A673 (cell line): Measurements from ENCODE around the gene COMTD1. TPM values are rescaled to one million over a fixed set of nuclear protein-coding genes. Genes with fewer than 3 reads are reported as not detected.

ENCODE experiments used
- BruUV-seq: library from RNA; stranded (reverse); fragments of 400-500 nt; replicated peaks from 2 replicates; lab custom pipeline; 2021; lab: Mats Ljungman, UMichigan
- CTCF ChIA-PET: fragments of 300-600 bp; sonication (Branson Sonifier 250); formaldehyde crosslinking; loops from one replicate; lab custom pipeline; 2022; ENCODE audit warnings: antibody characterized with exemption; lab: Charles Lee
- POLR2A ChIA-PET: fragments of 300-600 bp; sonication (Branson Sonifier 250); formaldehyde crosslinking; loops from one replicate; lab custom pipeline; 2022; ENCODE audit warnings: antibody characterized with exemption; ENCODE audit not compliant: low non-redundant PET; lab: Charles Lee
- DNase-seq: peaks from one replicate; pipeline ENCODE4 v3.0.0-alpha.2; 2015; ENCODE audit warnings: low spot score
- H3K27ac ChIP-seq: fragments of 200-600 bp; sonication (generic); 2 replicates; pipeline ENCODE4 v1.5.1; 2016; ENCODE audit warnings: mixed run types, low read depth, mild to moderate bottlenecking, mixed read lengths, antibody characterized with exemption, low read length; ENCODE audit not compliant: poor library complexity, severe bottlenecking
- H3K27me3 ChIP-seq: fragments of 200-600 bp; sonication (generic); replicated peaks from 2 replicates; pipeline ENCODE4 v1.6.1; 2017; ENCODE audit warnings: mixed run types, low read depth, mild to moderate bottlenecking, mixed read lengths, antibody characterized with exemption, low read length; ENCODE audit not compliant: insufficient read depth, poor library complexity
- H3K36me3 ChIP-seq: fragments of 200-600 bp; sonication (generic); 2 replicates; pipeline ENCODE4 v1.6.1; 2016; ENCODE audit warnings: mixed run types, mild to moderate bottlenecking, mixed read lengths, antibody characterized with exemption, low read length; ENCODE audit not compliant: insufficient read depth, poor library complexity, severe bottlenecking
- H3K4me1 ChIP-seq: fragments of 200-600 bp; sonication (generic); 2 replicates; pipeline ENCODE4 v1.6.1; 2017; ENCODE audit warnings: mixed run types, mild to moderate bottlenecking, mixed read lengths, antibody characterized with exemption, low read length; ENCODE audit not compliant: insufficient read depth, poor library complexity, severe bottlenecking
- H3K4me3 ChIP-seq: fragments of 200-600 bp; sonication (generic); 2 replicates; pipeline ENCODE4 v1.5.1; 2016; ENCODE audit warnings: low read depth, mixed run types, mild to moderate bottlenecking, mixed read lengths, low read length; ENCODE audit not compliant: poor library complexity, severe bottlenecking
- H3K9me3 ChIP-seq: fragments of 200-600 bp; sonication (generic); 2 replicates; pipeline ENCODE4 v1.6.1; 2016; ENCODE audit warnings: mixed run types, low read depth, mild to moderate bottlenecking, mixed read lengths, antibody characterized with exemption, low read length; ENCODE audit not compliant: poor library complexity, severe bottlenecking
- EZH2 ChIP-seq: fragments of 200-600 bp; sonication (generic); IDR thresholded peaks from 2 replicates; pipeline ENCODE4 v1.6.1; 2017; ENCODE audit warnings: borderline replicate concordance, low read depth, mild to moderate bottlenecking, mixed read lengths, antibody characterized with exemption, low read length; ENCODE audit not compliant: poor library complexity, severe bottlenecking
- intact Hi-C: fragments of 100-400 bp; cut with micrococcal nuclease; formaldehyde crosslinking; loops from one replicate; pipeline ENCODE4 v1.10.0; 2022; ENCODE audit not compliant: unreplicated experiment
- total RNA-seq: library from RNA; stranded (reverse); gene quantifications from 2 replicates; pipeline ENCODE4 v1.2.3, GENCODE V29; 2021
- TF ChIP-seq, protein P1 (sequence below): fragments of 300-800, 200-600 bp; sonication (generic); conservative IDR thresholded peaks from 2 replicates; pipeline ENCODE4 v1.5.1; 2017; ENCODE audit warnings: low read depth, mild to moderate bottlenecking, antibody characterized with exemption, low read length, moderate library complexity, mixed read lengths

COMTD1 gene
- total RNA-seq, 1 experiment from 2014 or later: 3.4 TPM

DNA sequence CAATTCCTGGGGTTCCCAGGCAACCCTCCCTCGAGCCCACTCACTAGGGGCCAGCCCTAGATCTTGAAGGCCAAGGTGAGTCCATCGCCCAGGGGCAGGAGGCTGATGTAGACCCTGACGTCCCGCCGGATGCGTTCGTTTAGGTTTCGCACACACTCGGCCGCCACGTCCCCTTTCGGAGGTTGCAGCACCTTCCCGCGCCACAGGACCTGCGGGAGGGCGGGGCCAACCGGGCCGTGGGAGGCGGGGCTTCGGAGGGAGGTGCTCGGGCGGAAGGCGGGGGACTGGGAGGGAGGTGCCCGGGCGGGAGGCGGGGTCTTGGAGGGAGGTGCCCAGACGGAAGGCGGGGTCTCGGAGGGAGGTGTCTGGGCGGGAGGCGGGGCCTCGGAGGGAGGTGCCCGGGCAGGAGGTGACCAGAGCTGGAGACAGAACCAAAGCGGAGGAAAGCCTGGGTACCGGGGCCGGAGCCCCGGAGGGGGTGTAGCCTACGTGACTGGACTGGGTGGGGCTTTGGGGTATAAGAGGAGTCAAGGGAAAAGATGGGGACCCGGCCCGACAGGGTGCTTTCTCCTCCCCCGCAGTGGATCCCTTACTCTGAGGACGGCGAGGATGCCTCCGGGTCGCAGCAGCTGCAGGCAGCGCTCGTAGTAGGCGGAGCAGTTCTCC lies 1.6 kb downstream of the COMTD1 start:
- peak; percentile 93 for DNase-seq
- CTCF ChIA-PET: interaction anchor here (0.9 kb wide), 1 partner anchor 46 kb away, joined by 6 read pairs; no protein-coding TSS in a partner anchor
- Histone ChIP-seq H3K9me3 (no peaks in the 10 kb centered on the region), H3K36me3 (peaks cover 34% of the 10 kb centered on the region), H3K27ac (peak overlapping the region; percentile 38), H3K27me3 (no peaks in the 10 kb centered on the region), H3K4me3 (peak overlapping the region; percentile 62), H3K4me1 (peaks cover 20% of the 10 kb centered on the region)
- intact Hi-C loops: loop anchor here (2.0 to 10.0 kb wide), 5 partner anchors 23 to 1109 kb away; partner anchors contain the start of genes KAT6B, SAMD8 and VDAC2
- BruUV-seq: no TSS peak
- POLR2A ChIA-PET: interaction anchor here (0.6 kb wide), 1 partner anchor 23 kb away, joined by 3 read pairs; no protein-coding TSS in a partner anchor
- TF ChIP-seq, protein P1, sequence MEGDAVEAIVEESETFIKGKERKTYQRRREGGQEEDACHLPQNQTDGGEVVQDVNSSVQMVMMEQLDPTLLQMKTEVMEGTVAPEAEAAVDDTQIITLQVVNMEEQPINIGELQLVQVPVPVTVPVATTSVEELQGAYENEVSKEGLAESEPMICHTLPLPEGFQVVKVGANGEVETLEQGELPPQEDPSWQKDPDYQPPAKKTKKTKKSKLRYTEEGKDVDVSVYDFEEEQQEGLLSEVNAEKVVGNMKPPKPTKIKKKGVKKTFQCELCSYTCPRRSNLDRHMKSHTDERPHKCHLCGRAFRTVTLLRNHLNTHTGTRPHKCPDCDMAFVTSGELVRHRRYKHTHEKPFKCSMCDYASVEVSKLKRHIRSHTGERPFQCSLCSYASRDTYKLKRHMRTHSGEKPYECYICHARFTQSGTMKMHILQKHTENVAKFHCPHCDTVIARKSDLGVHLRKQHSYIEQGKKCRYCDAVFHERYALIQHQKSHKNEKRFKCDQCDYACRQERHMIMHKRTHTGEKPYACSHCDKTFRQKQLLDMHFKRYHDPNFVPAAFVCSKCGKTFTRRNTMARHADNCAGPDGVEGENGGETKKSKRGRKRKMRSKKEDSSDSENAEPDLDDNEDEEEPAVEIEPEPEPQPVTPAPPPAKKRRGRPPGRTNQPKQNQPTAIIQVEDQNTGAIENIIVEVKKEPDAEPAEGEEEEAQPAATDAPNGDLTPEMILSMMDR: no peak
- no peak for TF ChIP-seq EZH2

DNA sequence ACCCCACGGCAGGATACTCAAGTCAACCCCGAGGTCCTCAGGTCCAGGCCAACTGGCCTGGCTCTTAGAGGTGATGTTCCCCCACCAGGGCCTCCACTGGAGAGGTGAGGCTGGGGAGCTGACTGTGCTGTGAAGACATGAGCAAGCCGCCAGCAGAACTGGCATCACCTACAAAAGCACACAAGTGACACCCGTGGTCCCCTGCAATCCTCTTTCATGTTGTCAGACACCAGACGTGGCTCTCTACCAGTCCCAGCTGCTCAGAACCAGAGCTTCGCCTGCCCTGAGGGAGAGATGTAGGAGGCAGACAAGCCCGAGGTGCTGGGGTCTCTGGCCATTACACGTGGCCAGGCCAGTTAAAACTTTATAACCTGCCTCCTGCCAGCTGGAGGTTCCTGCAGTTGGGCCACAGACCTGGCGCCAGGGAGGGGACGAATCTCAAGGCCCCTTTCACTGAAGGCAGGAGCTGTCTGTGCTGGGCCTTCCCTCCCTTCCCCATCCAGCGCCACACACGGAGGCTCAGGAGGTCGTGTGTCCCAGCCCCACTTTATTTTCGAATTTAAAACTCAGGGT lies 2.2 kb downstream of the COMTD1 start:
- POLR2A ChIA-PET: interaction anchor here (0.6 kb wide), 1 partner anchor 22 kb away, joined by 3 read pairs; no protein-coding TSS in a partner anchor
- no peak for TF ChIP-seq EZH2
- TF ChIP-seq, protein P1: no peak
- CTCF ChIA-PET: interaction anchor here (0.9 kb wide), 1 partner anchor 46 kb away, joined by 6 read pairs; no protein-coding TSS in a partner anchor
- peak overlapping the region; percentile 38 for H3K27ac ChIP-seq
- H3K4me1 ChIP-seq: peaks cover 14% of the 10 kb centered on the region
- peak overlapping the region; percentile 62 for H3K4me3 ChIP-seq
- H3K9me3 ChIP-seq: no peaks in the 10 kb centered on the region
- H3K36me3 ChIP-seq: peaks cover 40% of the 10 kb centered on the region
- H3K27me3 ChIP-seq: no peaks in the 10 kb centered on the region
- DNase-seq: no peak
- no TSS peak for BruUV-seq
- intact Hi-C loops: loop anchor here (2.0 to 10.0 kb wide), 5 partner anchors 23 to 1109 kb away; partner anchors contain the start of genes KAT6B, SAMD8 and VDAC2

DNA sequence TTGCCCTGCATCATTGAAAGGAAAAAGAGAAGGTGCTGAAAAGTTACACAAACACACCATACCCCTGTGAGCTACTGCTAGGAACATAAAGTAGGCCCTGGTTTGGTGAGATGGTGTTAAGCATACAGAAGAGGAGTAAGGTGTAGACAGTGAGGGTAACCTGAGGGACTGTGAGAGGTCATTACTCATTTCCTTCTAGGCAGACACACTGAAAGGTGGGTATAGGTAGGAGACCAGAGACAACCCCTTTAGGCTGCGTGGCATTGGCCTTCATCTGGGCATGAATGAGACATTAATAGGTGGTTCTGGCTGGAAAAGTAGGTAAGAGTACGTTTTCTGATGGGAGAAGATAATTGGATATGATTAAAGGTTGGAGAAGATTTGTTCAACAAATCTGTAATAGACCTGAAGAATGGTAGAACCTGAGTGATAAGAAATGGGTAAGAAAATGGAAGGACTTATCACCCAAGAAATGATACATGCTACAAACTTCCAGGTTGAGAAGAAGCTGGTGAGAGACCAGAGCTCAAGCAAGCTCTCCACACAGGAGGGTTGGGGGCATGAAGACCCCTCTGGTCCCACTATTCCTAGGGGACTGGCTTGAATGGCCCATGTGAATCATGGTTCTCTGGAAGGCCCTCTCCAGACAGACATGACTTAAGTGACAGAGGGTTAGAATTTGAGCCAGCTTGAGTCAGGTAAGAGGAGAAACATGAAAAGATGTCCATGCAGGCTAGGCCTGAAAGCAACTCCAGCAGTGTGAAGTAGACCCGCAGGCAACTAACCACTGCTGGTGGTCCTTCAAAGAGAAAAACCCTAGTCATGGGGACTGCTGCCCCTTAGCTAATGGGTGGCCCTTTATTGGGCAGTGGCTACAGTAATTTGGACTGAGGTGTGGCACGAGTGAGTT lies 3.8 kb downstream of the COMTD1 start:
- intact Hi-C loops: loop anchor here (5.0 to 10.0 kb wide), 4 partner anchors 117 to 1107 kb away; partner anchors contain the start of genes KAT6B and SAMD8
- Histone ChIP-seq H3K4me3 (no peak overlapping the region), H3K9me3 (no peaks in the 10 kb centered on the region), H3K4me1 (peaks cover 9% of the 10 kb centered on the region), H3K36me3 (peaks cover 45% of the 10 kb centered on the region), H3K27me3 (no peaks in the 10 kb centered on the region), H3K27ac (no peak overlapping the region)
- TF ChIP-seq, protein P1: no peak
- TF ChIP-seq EZH2: no peak
- ChIA-PET POLR2A (no interaction called here), CTCF (no interaction called here)
- no peak for DNase-seq
- no TSS peak for BruUV-seq
